Measurements from ENCODE around the gene PERM1. TPM values are rescaled to one million over a fixed set of nuclear protein-coding genes. Genes with fewer than 3 reads are reported as not detected.

Gene PERM1
- total and polyA plus RNA-seq, 2 of the 8 experiments (the other 6 are each of a cell fraction or from before 2014, with no cell fraction given) = not detected

- peak in 2 of 3 experiments; percentile 50 to 58; a peak in 3 of 4 replicates for TF ChIP-seq CTCF (IDR thresholded peaks at IDR 0.05; ENCODE audit: control extremely low read depth in 1 of 3, insufficient read depth in 1 of 3, low read depth in 1 of 3, low read length in 3 of 3)
- TF ChIP-seq RAD21 (IDR thresholded peaks at IDR 0.05 in 1 of 2, conservative IDR thresholded peaks at IDR 0.05 in 1 of 2; ENCODE audit: low read depth in 2 of 2, low read length in 2 of 2) = peak in 1 of 2 experiments; percentile 42; a peak in 2 of 4 replicates
- TF ChIP-seq FOSL1 (IDR thresholded peaks at IDR 0.05; ENCODE audit: insufficient read depth, low read depth, low read length) = no peak
- TF ChIP-seq, protein P1, sequence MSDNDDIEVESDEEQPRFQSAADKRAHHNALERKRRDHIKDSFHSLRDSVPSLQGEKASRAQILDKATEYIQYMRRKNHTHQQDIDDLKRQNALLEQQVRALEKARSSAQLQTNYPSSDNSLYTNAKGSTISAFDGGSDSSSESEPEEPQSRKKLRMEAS (IDR thresholded peaks at IDR 0.05) = peak; percentile 45; the same call in 1 of the 2 replicates
- TF ChIP-seq CBX5 (IDR thresholded peaks at IDR 0.05; ENCODE audit: low read depth, low read length) = no peak
- no peak for TF ChIP-seq CHD7 (IDR thresholded peaks at IDR 0.05; ENCODE audit: insufficient replicate concordance, low read length)
Observed at GRCh38 chr1:938711-939489, 43.0 kb downstream of the PERM1 start (continued).
